Germinal center (tissue), 1 donor: ENCODE measurements around the gene SLC25A11.
A peak's percentile ranks its signal among the peaks of the same experiment; 100 is the strongest.

Source experiments
- DNase-seq: peaks from one replicate; pipeline ENCODE4 v3.0.0; 2012; ENCODE audit warnings: mixed read lengths, low spot score

Gene SLC25A11

GRCh38 chr17:4966844-4967538 lies 27.1 kb upstream of the SLC25A11 start:
- peak; percentile 99 for DNase-seq

DNA sequence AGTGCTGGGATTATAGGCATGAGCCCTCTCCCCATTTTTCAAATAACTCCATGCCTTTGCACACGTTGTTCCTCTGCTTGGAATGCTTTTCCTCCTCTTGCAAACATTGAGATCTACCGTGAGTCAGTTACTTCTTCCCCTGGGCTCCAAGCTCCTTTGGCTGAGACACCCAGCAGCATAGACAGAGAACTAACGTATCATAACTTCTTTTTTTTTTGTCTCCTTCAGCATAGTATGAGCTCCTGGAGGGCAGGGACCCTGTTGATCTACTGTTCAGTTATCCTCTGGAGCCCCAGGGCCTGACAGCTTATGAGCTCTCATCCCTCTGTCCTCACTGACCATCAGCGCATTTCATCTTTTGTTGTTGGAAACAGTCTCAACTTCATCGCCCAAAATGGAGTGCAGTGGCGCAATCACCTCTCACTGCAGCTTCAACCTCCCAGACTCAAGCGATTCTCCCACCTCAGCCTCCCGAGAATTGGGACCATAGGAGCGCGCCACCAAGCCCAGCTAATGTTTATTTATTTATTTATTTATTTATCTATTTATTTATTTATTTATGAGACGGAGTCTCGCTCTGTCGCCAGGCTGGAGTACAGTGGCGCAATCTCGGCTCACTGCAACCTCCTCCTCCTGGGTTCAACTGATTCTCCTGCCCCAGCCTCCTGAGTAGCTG lies 25.6 kb upstream of the SLC25A11 start:
- DNase-seq, result no peak

DNA sequence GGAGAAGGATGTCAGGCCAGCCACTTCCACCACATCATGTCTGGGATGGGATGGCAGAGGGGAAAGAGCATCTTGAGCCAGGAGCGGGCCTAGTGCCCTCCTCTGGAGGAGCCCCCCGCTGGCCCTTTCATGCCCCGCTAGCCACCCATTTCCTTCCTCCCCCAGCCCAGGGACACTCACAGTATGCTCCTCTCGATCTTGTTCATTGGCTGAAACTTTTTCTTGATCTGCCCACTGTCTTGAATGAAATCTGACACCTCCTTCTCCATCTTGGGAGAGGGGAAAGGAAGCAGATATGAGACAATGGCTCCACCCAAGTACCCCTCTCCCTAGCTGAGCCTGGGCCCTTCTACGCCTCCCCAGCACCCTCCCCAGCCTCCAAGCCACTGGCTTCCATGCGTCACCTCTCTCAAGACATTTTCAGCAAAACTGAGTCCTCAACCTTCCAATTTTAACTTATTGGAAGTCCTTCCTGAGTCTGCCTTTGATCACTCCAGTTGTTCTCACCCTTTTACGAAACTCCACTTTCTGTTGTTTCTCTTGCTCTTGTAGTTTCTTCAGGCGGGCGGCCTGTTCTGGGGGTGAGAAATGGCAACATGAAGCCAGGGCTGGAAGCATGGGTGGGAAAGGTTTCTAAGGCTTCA lies 20.6 kb upstream of the SLC25A11 start:
- DNase-seq, result no peak

GRCh38 chr17:4959261-4959965 lies 19.6 kb upstream of the SLC25A11 start:
- no peak for DNase-seq

DNA sequence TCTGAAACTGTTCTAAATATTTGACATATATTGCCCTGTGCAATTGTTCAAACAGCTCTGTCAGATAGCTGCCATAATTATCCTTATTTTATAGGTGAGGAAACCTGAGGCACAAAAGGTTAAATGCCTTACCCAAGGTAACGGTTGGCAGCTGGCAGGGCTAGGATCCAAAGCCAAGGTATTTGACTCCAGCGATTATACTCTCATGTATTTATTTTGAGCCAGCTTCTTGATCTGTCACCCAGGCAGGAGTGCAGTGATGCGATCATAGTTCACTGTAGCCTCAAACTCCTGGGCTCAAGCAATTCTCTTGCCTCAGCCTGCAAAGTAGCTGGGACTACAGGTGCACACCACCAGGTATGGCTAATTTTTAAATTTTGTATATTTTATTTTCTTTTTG lies 18.3 kb upstream of the SLC25A11 start:
- no peak for DNase-seq

DNA sequence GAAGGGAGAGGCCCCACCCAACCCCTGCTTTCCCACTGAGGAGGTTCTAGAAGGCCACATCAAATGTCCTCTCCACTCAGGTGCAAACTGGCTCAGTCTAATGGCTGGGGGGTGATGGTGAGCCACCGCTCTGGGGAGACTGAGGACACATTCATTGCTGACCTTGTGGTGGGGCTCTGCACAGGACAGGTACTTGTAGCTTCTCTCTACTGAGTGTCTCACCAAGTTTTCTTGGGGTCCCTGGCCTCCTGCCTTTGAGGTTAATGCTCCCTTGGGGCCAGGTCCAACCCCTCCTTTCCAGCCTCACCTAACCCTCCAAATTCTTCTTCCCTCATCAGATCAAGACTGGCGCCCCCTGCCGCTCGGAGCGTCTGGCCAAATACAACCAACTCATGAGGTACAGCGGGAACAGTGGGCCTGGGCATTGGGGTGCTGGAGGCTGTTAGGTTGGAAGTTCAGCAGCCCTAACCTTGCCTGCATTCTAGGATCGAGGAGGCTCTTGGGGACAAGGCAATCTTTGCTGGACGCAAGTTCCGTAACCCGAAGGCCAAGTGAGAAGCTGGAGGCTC lies 16.7 kb upstream of the SLC25A11 start:
- no peak for DNase-seq

- DNase-seq, result no peak
These were observed 15.2 kb upstream of the SLC25A11 start for GRCh38 chr17:4955091-4955490.

GRCh38 chr17:4953451-4953961 lies 13.7 kb upstream of the SLC25A11 start:
- no peak for DNase-seq

DNA sequence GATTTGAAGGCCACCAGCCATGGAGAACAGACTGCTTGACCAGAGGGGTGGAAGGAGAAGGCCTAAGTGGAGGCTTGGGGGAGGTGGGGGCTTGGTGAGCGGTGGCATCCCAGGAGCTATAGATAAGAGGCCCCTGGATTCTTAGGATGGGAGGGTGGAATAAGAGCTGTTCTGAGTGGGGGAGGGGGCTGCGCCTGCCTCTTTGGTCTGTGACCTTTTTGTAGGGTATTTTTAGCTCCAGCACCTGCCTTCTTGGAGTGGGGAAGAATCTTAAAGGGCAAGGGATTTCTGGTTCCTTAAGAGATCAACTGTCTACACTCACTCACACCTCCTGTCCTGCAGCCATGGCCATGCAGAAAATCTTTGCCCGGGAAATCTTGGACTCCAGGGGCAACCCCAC lies 11.6 kb upstream of the SLC25A11 start:
- no peak for DNase-seq

GRCh38 chr17:4950746-4951204 lies 10.9 kb upstream of the SLC25A11 start, which contains the start of gene ENO3:
TSS of gene ENO3 (plus strand) at chr17:4951119. CDS start at chr17:4951830, 711 bp downstream.
- no peak for DNase-seq

- no peak for DNase-seq
These were observed 10.4 kb upstream of the SLC25A11 start for GRCh38 chr17:4950075-4950745.

GRCh38 chr17:4949321-4950074 lies 9.7 kb upstream of the SLC25A11 start:
- DNase-seq, result peak; percentile 80

DNA sequence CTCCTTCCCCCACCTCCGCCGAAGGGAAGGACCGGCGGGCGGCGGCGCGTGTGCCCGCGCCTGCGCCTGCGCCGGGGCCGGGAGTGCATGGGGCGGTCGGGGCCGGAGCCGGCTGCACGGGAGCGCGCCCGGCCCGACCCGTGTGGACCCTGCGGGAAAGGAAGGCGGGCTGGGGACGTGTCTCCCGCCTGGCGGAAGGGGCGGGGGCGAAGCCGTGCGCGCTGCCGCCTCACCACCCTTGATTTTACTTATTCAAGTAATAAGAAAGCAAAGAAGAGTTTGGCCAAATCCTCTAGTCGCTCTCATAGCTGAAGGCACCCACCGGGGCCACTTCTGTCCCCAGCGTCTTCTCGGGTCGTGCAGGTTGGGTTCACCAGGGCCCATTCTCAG lies 9.1 kb upstream of the SLC25A11 start:
- peak; percentile 92 for DNase-seq

DNA sequence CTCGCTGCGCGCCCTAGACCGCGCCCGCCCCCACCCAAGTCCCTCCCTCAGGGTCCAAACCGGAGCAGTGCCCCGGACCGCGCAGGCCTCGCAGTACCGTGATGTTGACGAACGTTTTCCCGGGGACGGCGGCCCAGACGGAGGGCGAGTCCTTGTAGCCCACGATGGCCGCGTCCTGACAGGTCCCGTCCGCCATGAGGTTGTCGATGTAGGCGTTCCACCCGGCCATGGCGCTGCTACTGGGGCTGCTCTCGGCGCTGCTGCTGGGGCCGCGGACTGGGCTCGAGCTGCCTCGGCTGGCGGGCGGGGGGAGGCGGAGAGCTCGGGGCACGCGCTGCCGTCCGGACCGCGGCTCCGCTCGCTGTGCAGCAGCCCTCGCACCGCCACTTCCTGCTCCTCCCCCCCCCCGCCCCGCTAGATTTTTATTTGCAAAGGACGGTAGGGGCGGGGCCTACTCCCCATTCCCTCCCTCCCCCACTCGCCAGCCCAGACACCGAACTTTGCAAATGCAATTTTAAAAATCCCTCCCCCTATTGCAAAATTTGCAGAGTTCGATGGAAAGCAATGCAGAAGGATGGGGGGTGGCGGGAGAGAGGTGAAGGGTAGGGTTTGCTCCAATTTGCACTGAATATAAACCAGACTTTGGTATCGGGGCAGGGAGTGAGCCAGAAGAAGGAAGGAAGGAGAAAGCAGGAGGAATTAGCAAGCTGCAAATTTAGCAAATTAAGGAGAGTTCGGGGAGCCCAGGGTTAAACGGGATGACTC lies 8.5 kb upstream of the SLC25A11 start, which contains the start of gene PFN1:
Gene PFN1 (minus strand): TSS at position 365 of the 765 bp plus-strand sequence. CDS start 136 bp downstream, at position 229.
- DNase-seq, result peak; percentile 93

- DNase-seq, result peak; percentile 75
These were observed 7.7 kb upstream of the SLC25A11 start for GRCh38 chr17:4947411-4948165.

- DNase-seq, result no peak
These were observed 7.2 kb upstream of the SLC25A11 start for GRCh38 chr17:4947010-4947410.

DNA sequence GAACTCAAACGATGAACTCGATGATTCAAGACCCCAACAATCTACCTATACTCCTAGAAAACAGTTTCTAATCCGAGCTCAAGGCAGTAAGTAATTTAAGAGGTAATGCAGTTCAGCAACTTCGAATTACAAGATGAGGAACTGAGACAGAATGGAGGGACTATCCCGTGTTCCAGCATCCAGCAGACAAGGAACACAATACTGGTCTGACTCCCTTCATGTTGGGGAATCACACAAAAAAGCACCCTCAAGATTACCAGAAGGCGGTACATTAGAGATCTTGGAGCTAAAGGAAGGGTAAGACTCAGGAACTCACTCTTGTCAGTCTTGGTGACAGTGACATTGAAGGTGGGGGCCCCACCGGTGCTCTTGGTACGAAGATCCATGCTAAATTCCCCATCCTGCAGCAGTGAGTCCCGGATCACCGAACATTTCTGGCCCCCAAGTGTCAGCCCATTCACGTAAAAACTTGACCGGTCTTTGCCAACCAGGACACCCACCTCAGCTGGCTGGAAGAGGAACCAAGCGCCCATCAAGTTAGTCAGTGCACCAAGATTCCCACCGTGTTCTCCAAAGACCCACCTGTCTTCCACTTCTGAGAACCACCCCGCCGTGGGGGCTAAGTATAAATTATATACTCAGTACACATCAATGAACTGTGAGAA lies 6.6 kb upstream of the SLC25A11 start:
- no peak for DNase-seq

- no peak for DNase-seq
These were observed 6.1 kb upstream of the SLC25A11 start for GRCh38 chr17:4945944-4946280.
